Mesenchymal stem cell (in vitro differentiated cells and primary cell): ENCODE measurements around the gene POM121L2.

ENCODE experiments used
- DNase-seq: peaks from one replicate; pipeline ENCODE4 v3.0.0-alpha.2; 2013
- H2AFZ ChIP-seq: one replicate; pipeline ENCODE4 v1.6.1; 2013; ENCODE audit warnings: low read depth, mild to moderate bottlenecking, control low read depth, inconsistent platforms, low read length, moderate library complexity
- H2AK5ac ChIP-seq: 2 replicates; pipeline ENCODE4 v1.6.1; 2013; ENCODE audit warnings: low read length, moderate library complexity, mild to moderate bottlenecking, inconsistent platforms; ENCODE audit not compliant: severe bottlenecking
- H2BK120ac ChIP-seq: one replicate; pipeline ENCODE4 v1.6.1; 2013; ENCODE audit warnings: low read depth, mild to moderate bottlenecking, inconsistent platforms, low read length, moderate library complexity
- H2BK12ac ChIP-seq, 2 experiments: one replicate each; pipeline ENCODE4 v1.6.1; 2013; ENCODE audit warnings: inconsistent platforms in 2 of 2, low read length in 2 of 2, mild to moderate bottlenecking in 2 of 2, moderate library complexity in 2 of 2, control low read depth in 1 of 2
- H2BK15ac ChIP-seq: one replicate; pipeline ENCODE4 v1.6.1; 2013; ENCODE audit warnings: mild to moderate bottlenecking, low read depth, inconsistent platforms; ENCODE audit not compliant: poor library complexity, severe bottlenecking
- H2BK5ac ChIP-seq: 2 replicates; pipeline ENCODE4 v1.6.1; 2013; ENCODE audit warnings: low read depth, mild to moderate bottlenecking, low read length, control low read depth, inconsistent platforms; ENCODE audit not compliant: poor library complexity, severe bottlenecking
- H3K14ac ChIP-seq, 2 experiments: one replicate each; pipeline ENCODE4 v1.6.1; 2013; ENCODE audit warnings: inconsistent platforms in 2 of 2, low read length in 2 of 2, control low read depth in 1 of 2, mild to moderate bottlenecking in 1 of 2, moderate library complexity in 1 of 2
- H3K18ac ChIP-seq, 2 experiments: one replicate each; pipeline ENCODE4 v1.6.1; 2013; ENCODE audit warnings: inconsistent platforms in 2 of 2, low read length in 2 of 2, control low read depth in 1 of 2, low read depth in 1 of 2, mild to moderate bottlenecking in 1 of 2
- H3K23ac ChIP-seq, 2 experiments: one replicate each; pipeline ENCODE4 v1.6.1; 2013; ENCODE audit warnings: inconsistent platforms in 2 of 2, low read length in 2 of 2, mild to moderate bottlenecking in 2 of 2, moderate library complexity in 2 of 2, control low read depth in 1 of 2
- H3K27ac ChIP-seq: 2 replicates; pipeline ENCODE4 v1.5.1; 2013; ENCODE audit warnings: mild to moderate bottlenecking, moderate library complexity, low read length, control low read depth, inconsistent platforms; ENCODE audit not compliant: poor library complexity, severe bottlenecking
- H3K27me3 ChIP-seq, 2 experiments: 2 replicates each; pipeline versions ENCODE4 v1.6.1 to v1.7.0; 2013; ENCODE audit warnings: low read length in 2 of 2, mild to moderate bottlenecking in 2 of 2, moderate library complexity in 2 of 2, control low read depth in 1 of 2, inconsistent platforms in 1 of 2; ENCODE audit not compliant: control insufficient read depth in 1 of 2, insufficient read depth in 1 of 2
- H3K36me3 ChIP-seq, 2 experiments: 2 replicates each; pipeline versions ENCODE4 v1.6.1 to v1.7.0; 2013; ENCODE audit warnings: low read length in 2 of 2, control low read depth in 1 of 2, inconsistent platforms in 1 of 2, low read depth in 1 of 2, mild to moderate bottlenecking in 1 of 2; ENCODE audit not compliant: insufficient read depth in 2 of 2, control insufficient read depth in 1 of 2
- H3K4ac ChIP-seq, 2 experiments: one replicate each; pipeline ENCODE4 v1.6.1; 2013; ENCODE audit warnings: inconsistent platforms in 2 of 2, low read length in 2 of 2, mild to moderate bottlenecking in 2 of 2, moderate library complexity in 2 of 2, control low read depth in 1 of 2, low read depth in 1 of 2
- H3K4me1 ChIP-seq: 2 replicates; pipeline ENCODE4 v1.6.1; 2013; ENCODE audit warnings: low read depth, low read length, control low read depth; ENCODE audit not compliant: control insufficient read depth, insufficient read depth
- H3K4me2 ChIP-seq: 2 replicates; pipeline ENCODE4 v1.6.1; 2013; ENCODE audit warnings: low read length, mild to moderate bottlenecking, inconsistent platforms; ENCODE audit not compliant: poor library complexity, severe bottlenecking
- H3K4me3 ChIP-seq, 2 experiments: 2 replicates each; pipeline versions ENCODE4 v1.5.1 to v1.7.0; 2013; ENCODE audit warnings: low read length in 2 of 2, mild to moderate bottlenecking in 2 of 2, control low read depth in 1 of 2, low read depth in 1 of 2; ENCODE audit not compliant: insufficient read depth in 1 of 2
- H3K79me1 ChIP-seq: replicated peaks from 2 replicates; pipeline ENCODE4 v1.6.1; 2013; ENCODE audit warnings: mild to moderate bottlenecking, control low read depth, low read length, inconsistent platforms; ENCODE audit not compliant: poor library complexity, severe bottlenecking
- H3K9ac ChIP-seq: 2 replicates; pipeline ENCODE4 v1.7.0; 2013; ENCODE audit warnings: mild to moderate bottlenecking, low read length, moderate library complexity
- H3K9me3 ChIP-seq: 2 replicates; pipeline ENCODE4 v1.7.0; 2013; ENCODE audit warnings: mild to moderate bottlenecking, low read length; ENCODE audit not compliant: control insufficient read depth
- H4K8ac ChIP-seq: one replicate; pipeline ENCODE4 v1.6.1; 2013; ENCODE audit warnings: inconsistent platforms, mild to moderate bottlenecking, low read length, moderate library complexity
- H4K91ac ChIP-seq: one replicate; pipeline ENCODE4 v1.6.1; 2013; ENCODE audit warnings: mild to moderate bottlenecking, low read length, inconsistent platforms
- WGBS: methylation state at CpG from one replicate; pipeline ENCODE4 v1.1.7; 2013; ENCODE audit warnings: mixed read lengths; 5-methylcytosine and 5-hydroxymethylcytosine counted together

POM121L2 gene

DNA sequence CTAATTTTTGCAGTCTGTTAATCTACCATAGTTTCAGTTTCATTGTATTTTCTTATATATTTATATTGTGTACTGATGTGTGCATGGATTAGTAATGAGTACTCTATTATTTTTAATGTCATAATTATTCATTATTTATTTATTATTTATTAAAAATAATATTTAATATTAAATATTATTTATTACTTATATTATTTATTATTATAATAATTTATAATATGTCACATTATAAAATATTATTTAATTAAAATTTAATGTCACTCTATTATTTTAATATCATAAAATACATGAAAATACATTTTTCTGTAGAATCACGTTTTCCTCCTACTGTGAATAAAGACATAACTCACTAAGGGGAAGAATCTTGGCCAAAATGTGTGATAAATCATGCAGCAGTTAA, 30.5 kb downstream of the POM121L2 start:
- Histone ChIP-seq H3K4me2 (no peak overlapping the region), H4K91ac (no peak overlapping the region), H3K23ac (no peak overlapping the region), H2BK5ac (no peak overlapping the region), H3K27ac (no peak overlapping the region), H3K4ac (no peak overlapping the region), H2BK120ac (no peak overlapping the region), H3K18ac (no peak overlapping the region), H3K4me3 (no peak overlapping the region), H2AK5ac (no peak overlapping the region), H2BK15ac (no peak overlapping the region), H4K8ac (no peak overlapping the region), H3K27me3 (peaks cover 12 to 51% of the 10 kb centered on the region in 2 experiments), H3K36me3 (no peaks in the 10 kb centered on the region), H3K4me1 (peaks cover 7% of the 10 kb centered on the region), H2AFZ (no peak overlapping the region), H3K9ac (no peak overlapping the region), H3K79me1 (no peaks in the 10 kb centered on the region), H3K14ac (no peak overlapping the region), H2BK12ac (no peak overlapping the region), H3K9me3 (no peaks in the 10 kb centered on the region)
- no CpG with 5 or more reads among the region's 1 CpG for WGBS
- DNase-seq: no peak

- no peak overlapping the region for H2BK5ac ChIP-seq
- 5% methylated on average over 11 of the region's 13 CpGs for WGBS
- H3K4ac ChIP-seq: no peak overlapping the region
- H2AFZ ChIP-seq: no peak overlapping the region
- no peak overlapping the region for H2BK12ac ChIP-seq
- H3K4me3 ChIP-seq: peak overlapping the region in 1 of 2 experiments; percentile 78
- no peak overlapping the region for H3K9ac ChIP-seq
- H4K8ac ChIP-seq: no peak overlapping the region
- no peak overlapping the region for H3K18ac ChIP-seq
- no peak for DNase-seq
- H2BK120ac ChIP-seq: no peak overlapping the region
- no peaks in the 10 kb centered on the region for H3K36me3 ChIP-seq
- H2BK15ac ChIP-seq: no peak overlapping the region
- H3K14ac ChIP-seq: no peak overlapping the region
- no peak overlapping the region for H4K91ac ChIP-seq
- H3K23ac ChIP-seq: no peak overlapping the region
- H3K27ac ChIP-seq: no peak overlapping the region
- no peaks in the 10 kb centered on the region for H3K9me3 ChIP-seq
- H3K79me1 ChIP-seq: no peaks in the 10 kb centered on the region
- H3K27me3 ChIP-seq: peaks cover 10 to 49% of the 10 kb centered on the region in 2 experiments
- peaks cover 7% of the 10 kb centered on the region for H3K4me1 ChIP-seq
- H3K4me2 ChIP-seq: peak overlapping the region; percentile 70
- no peak overlapping the region for H2AK5ac ChIP-seq
Observed at GRCh38 chr6:27281105-27281539, 31.0 kb downstream of the POM121L2 start.

DNA sequence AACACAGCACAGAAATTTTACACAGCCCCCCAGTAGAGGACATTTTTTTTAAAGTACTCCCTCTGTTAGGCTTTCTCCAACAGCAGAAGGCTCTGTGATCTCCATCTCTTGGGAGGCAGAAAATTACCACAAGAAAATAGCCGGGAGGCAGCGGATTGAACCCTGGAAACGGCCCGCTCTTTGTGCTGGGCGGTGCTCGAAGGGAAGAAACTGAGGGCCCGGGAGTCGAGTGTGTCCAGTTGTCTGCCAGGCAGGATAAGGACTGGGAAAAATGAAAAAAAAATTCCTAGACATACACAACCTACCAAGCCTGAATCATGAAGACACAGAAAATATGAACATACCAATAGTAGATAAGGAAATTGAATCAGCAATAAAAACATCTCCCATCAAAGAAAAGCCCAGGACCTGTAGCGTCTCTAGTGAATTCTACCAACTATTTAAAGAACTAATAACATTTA, 31.5 kb downstream of the POM121L2 start:
- no peak overlapping the region for H3K14ac ChIP-seq
- 0% methylated on average over 5 of the region's 9 CpGs for WGBS
- no peak overlapping the region for H2BK12ac ChIP-seq
- peak overlapping the region; percentile 39 for H2AFZ ChIP-seq
- no peak overlapping the region for H2AK5ac ChIP-seq
- peaks cover 7% of the 10 kb centered on the region for H3K4me1 ChIP-seq
- no peak overlapping the region for H4K91ac ChIP-seq
- no peak overlapping the region for H3K4ac ChIP-seq
- H3K23ac ChIP-seq: no peak overlapping the region
- no peak overlapping the region for H2BK5ac ChIP-seq
- H3K4me2 ChIP-seq: peak overlapping the region; percentile 94
- DNase-seq: peak; percentile 41
- no peak overlapping the region for H4K8ac ChIP-seq
- peak overlapping the region; percentile 64 for H3K27ac ChIP-seq
- H3K9me3 ChIP-seq: no peaks in the 10 kb centered on the region
- H3K36me3 ChIP-seq: no peaks in the 10 kb centered on the region
- H2BK15ac ChIP-seq: peak overlapping the region; percentile 52
- no peaks in the 10 kb centered on the region for H3K79me1 ChIP-seq
- peak overlapping the region; percentile 75 for H3K9ac ChIP-seq
- H3K18ac ChIP-seq: no peak overlapping the region
- H3K27me3 ChIP-seq: peaks cover 8 to 43% of the 10 kb centered on the region in 2 experiments
- peak overlapping the region; percentile 46 to 78 for H3K4me3 ChIP-seq
- H2BK120ac ChIP-seq: no peak overlapping the region

GRCh38 chr6:27280064-27280539, 32.0 kb downstream of the POM121L2 start:
- Histone ChIP-seq H3K4me1 (peaks cover 7% of the 10 kb centered on the region), H4K8ac (no peak overlapping the region), H3K27me3 (peaks cover 8 to 39% of the 10 kb centered on the region in 2 experiments), H2BK15ac (no peak overlapping the region), H2AFZ (no peak overlapping the region), H2AK5ac (no peak overlapping the region), H3K4me2 (peak overlapping the region; percentile 94), H3K14ac (no peak overlapping the region), H3K79me1 (no peaks in the 10 kb centered on the region), H3K9me3 (no peaks in the 10 kb centered on the region), H3K4ac (no peak overlapping the region), H3K18ac (no peak overlapping the region), H3K23ac (no peak overlapping the region), H3K36me3 (no peaks in the 10 kb centered on the region), H3K4me3 (peak overlapping the region; percentile 29 to 78), H2BK12ac (no peak overlapping the region), H3K9ac (peak overlapping the region; percentile 75), H2BK5ac (no peak overlapping the region), H4K91ac (no peak overlapping the region), H3K27ac (peak overlapping the region; percentile 64), H2BK120ac (no peak overlapping the region)
- peak; percentile 61 for DNase-seq
- 0% methylated on average over 9 of the region's 17 CpGs for WGBS
